Measurements from ENCODE around the gene PTGDS.

PTGDS gene

DNA sequence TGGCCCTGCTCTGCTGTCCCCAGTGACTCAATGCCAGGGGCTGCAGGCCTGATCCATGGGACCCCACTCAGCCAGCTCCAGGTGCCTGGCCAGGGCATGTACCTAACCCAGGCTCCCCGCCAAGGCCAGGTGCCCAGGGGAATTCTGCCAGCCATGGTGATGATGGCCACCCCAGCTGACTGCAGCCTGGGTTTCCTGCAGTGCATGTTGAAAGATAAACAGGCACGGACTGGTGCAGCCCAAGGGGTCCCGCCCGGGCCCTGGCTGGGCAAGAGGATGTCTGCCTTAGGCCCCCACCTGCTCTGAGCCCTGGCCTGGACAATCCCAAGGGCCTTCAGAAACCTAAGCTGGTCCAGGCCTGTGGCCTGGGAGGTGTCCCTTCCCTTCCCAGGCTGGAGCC is 49.5 kb downstream of the PTGDS start:
- no peak for DNase-seq

DNA sequence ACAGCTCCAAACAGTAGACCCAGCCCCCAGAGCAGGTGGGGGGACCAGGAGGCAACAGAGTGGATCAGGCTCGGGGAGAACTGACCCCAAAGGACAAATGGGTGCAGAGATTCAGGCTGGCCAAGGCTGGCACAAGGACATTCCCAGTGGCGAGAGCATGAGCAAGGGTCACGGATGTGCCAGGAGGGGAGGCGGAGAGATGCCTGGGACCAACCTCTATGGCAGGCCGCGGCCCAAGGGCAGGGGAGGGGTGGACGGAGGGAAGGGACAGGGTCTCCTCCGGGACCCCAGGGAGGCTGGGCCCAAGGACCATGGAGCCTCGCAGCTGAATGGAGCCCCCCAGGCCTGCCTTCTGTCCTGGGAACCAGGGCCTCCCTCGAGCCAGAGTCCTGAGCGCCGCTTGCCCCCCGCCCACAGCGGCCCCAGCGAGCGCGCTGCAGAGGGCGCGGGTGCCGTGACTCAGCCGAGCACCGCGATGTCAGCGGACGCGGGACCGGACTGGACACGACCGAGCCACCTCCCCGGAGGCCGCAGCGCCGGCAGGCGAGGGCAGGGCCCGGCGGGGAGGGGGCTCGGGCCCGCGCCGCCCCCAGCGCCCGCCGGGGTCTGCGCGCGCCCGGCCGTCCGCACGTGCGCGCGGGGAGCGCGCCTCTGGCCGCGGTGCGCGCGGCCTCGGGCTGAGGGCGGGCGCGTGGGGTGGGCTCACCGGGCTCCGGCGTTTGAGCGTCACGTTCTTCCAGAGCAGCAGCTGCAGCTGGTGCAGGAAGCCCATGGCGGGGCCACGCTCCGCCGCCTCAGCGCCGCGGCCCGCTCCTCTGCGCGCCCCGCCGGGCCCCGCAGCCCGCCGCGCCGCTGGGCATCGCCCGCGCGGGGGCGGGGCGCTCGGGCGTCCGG is 50.3 kb downstream of the PTGDS start, which contains the start of gene ABCA2:
TSS of gene ABCA2 (minus strand) at position 869 of the 894 bp plus-strand sequence. CDS start at position 772, 97 bp downstream.
- no peak for DNase-seq

DNA sequence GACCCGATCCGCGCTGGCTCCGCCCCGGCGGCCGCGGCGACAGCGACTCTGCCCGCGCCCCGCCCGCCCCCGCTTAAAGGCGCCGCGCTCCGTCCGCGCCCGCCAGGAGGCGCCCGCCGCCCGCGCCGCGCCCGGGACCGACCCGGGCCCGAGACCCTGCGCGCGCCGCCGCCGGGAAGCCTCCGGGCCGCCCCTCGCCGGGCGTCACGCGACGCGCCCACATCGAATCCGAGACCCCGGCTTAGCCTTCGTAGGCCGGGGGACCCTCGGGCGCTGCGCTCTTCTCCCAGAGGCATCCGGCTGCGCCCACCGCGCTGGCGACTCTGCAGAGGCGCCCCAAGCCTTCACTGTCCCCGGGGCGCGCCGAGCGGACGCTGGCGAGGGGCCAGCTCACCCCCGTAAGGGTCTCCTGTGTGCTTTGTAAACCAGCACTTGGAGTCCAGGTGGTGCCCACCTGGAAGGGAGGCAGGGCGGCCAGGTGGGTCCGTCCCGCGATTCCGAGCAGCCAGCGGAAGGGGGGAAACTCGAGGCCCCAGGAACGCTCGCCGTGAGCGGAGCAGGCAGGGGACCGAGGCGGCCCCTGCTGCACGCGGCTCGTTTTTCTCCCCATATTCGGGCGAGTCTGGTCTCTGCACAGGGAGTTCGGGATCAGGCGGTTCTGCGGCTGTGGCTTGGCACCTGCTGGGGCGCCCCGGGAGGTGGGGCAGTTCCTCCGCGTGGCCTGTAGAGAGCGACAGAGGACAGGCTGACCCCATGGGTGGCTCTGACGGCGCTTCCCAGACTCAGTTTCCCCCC is 51.2 kb downstream of the PTGDS start:
- peak; percentile 35 for DNase-seq

DNA sequence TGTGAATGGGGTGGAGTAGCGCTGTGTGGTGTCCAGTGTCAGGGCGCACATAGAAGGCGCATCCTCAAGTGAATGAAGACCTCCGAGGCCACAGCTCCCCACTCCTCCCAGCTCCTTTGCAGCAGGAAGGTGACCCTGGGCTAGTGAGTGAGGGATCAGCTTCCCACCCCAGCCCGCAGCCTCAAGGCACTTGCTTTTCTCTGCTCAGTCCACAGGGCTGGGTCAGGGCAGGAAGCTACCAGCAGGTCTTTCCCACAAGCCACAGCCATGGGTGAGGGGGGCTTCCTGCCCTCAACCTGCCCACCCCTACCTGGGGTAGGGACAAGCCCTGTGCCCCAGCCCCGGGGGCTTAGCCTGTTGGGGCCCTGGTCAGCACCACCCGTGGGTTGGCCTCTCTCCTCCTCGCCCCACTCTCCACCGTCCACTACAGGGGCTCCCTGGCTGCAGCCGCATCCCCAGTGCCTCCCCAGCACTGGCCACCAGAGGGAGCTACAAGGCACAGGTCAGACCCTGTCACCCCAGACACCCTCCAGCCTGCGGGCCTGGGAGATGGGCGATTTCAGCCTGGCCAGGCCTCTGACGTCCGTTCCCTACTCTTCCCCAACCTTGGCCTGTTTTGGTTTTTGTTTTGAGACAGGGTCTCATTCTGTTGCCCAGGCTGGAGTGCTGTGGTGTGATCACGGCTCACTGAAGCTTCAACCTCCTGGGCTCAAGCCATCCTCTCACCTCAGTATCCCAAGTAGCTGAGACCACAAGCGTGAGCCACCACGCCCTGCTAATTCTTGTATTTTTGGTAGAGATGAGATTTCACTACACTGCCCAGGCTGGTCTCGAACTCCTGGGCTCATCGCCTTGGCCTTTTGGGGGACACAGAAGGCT is 52.0 kb downstream of the PTGDS start:
- DNase-seq = no peak

DNA sequence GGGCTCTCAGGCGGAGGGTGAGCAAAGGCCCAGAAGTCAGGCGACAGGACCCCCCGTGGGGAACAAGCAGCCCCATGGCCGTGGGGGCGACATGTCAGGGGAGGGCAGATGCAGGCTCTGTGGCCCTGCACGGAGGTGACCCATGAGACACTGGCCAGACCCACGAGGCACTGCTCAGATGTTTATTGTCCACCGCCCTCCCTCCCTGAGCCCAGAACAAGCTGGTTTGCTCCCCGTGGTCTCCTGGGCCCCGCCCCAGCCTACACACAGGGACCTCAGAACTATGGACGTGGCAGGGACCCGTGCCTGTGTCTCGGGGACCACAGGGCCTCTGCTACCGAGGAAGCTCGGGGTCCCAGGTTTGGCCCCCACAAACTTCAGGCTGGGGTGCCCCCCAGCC is 52.7 kb downstream of the PTGDS start:
- DNase-seq = no peak

DNA sequence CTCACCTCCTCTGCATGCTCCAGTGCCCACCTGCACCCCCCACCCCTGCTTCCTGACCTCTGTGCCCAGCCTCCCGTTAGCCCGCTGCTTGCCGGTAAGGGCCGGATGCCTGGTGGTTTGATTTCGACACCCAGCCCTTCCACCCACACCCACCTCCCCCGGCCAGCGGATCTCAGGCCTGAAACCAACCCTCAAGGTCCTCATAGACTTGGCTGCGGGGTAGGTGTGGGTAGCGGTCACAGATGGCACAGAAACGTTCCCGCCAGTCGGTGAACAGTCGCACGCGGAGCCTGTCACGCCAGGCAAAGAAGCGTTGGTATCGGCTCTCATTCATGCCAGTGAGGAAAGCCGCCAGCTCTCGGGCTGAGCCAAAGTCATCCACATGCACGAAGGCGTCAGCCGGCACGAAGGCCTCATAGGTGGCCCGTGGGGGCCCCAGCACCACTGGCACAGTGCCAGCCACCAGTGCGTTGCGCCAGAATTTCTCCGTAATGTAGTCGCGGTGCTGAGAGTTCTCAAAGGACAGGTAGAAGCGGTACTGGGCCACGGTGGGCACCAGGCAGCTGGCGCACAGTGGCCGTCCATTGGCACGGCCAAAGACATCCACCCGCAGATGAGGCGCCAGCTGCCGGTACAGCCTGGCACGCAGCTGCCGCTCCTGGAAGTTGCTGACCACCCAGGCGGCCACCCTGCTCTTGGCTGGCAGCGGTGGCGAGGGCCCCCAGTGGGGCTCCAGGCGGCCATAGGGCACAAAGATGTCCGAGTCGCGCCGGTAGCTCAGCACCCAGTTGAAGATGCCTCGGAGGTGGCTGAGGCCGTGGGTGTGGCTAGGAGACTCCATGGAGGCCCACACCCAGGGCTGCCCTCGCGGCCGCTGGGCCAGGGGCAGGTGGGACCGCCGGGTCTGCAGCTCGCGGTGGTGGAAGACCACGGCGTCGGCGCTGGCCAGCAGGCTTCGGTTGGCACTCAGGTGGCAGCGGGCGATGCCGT is 53.5 kb downstream of the PTGDS start:
- no peak for DNase-seq

All from NCI-H1105 (cell line).